Measurements from ENCODE around the gene ATP6V1B1. TPM values are rescaled to one million over a fixed set of nuclear protein-coding genes. Genes with fewer than 3 reads are reported as not detected.

Gene ATP6V1B1
- total RNA-seq, 1 donor, result not detected

GRCh38 chr2:70901227-70902066 lies 34.3 kb upstream of the ATP6V1B1 start:
- TF ChIP-seq CTCF (IDR thresholded peaks at IDR 0.05; ENCODE audit: insufficient read depth, low read depth, low read length), result no peak
- DNase-seq (ENCODE audit: low read depth), result peak; percentile 56
- peak overlapping the region; percentile 72 for H3K4me3 ChIP-seq (ENCODE audit: low read depth, low read length)

DNA sequence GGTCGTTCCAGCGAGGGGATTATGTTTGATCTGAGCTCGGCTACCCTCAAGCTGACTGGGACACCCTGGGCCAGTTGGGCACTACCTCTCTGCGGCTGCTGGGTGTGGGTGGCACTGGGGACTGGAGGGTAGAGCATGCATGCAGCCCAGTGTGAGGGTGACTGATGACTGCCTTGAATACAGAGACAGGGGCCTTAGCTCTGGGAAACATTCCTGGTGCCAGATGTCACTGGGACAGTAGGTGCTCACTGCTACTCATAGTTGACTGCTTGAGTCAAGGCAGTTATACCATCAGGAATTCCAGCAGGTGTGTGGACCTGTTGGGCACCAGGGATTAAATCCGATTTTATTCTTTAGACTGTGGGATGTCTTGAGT lies 33.6 kb upstream of the ATP6V1B1 start:
- no peak for DNase-seq (ENCODE audit: low read depth)
- peak overlapping the region; percentile 72 for H3K4me3 ChIP-seq (ENCODE audit: low read depth, low read length)
- no peak for TF ChIP-seq CTCF (IDR thresholded peaks at IDR 0.05; ENCODE audit: insufficient read depth, low read depth, low read length)

DNA sequence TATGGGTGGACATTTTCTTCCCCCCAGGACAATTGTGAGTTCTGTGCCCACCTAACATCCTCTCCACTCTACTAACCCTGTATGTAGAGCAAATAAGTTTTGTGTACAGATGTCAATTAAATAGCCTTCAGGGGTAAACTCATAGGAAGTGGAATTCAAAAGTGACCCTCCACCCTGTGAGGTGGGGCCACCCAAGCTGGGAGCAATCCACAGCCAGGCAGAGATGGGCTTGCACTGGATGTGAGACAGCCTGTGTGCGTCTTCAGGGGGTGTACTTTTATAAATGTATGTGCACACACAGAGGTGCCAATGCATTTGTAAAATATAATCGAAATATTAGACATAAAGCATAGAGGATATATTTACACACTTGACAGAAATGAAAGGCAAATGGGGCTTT lies 33.1 kb upstream of the ATP6V1B1 start:
- no peak for TF ChIP-seq CTCF (IDR thresholded peaks at IDR 0.05; ENCODE audit: insufficient read depth, low read depth, low read length)
- DNase-seq (ENCODE audit: low read depth), result no peak
- H3K4me3 ChIP-seq (ENCODE audit: low read depth, low read length), result no peak overlapping the region

GRCh38 chr2:70903171-70903570 lies 32.5 kb upstream of the ATP6V1B1 start:
- no peak overlapping the region for H3K4me3 ChIP-seq (ENCODE audit: low read depth, low read length)
- no peak for TF ChIP-seq CTCF (IDR thresholded peaks at IDR 0.05; ENCODE audit: insufficient read depth, low read depth, low read length)
- no peak for DNase-seq (ENCODE audit: low read depth)

GRCh38 chr2:70903641-70904340 lies 31.9 kb upstream of the ATP6V1B1 start:
- no peak overlapping the region for H3K4me3 ChIP-seq (ENCODE audit: low read depth, low read length)
- TF ChIP-seq CTCF (IDR thresholded peaks at IDR 0.05; ENCODE audit: insufficient read depth, low read depth, low read length), result no peak
- no peak for DNase-seq (ENCODE audit: low read depth)

GRCh38 chr2:70904371-70905216 lies 31.1 kb upstream of the ATP6V1B1 start:
- no peak for TF ChIP-seq CTCF (IDR thresholded peaks at IDR 0.05; ENCODE audit: insufficient read depth, low read depth, low read length)
- no peak overlapping the region for H3K4me3 ChIP-seq (ENCODE audit: low read depth, low read length)
- DNase-seq (ENCODE audit: low read depth), result no peak
